ENCODE measurements around the gene SEPHS2. TPM values are rescaled to one million over a fixed set of nuclear protein-coding genes. Genes with fewer than 3 reads are reported as not detected.

The SEPHS2 gene
- total RNA-seq, 1 donor from 2014 or later, result 58.6 TPM

DNA sequence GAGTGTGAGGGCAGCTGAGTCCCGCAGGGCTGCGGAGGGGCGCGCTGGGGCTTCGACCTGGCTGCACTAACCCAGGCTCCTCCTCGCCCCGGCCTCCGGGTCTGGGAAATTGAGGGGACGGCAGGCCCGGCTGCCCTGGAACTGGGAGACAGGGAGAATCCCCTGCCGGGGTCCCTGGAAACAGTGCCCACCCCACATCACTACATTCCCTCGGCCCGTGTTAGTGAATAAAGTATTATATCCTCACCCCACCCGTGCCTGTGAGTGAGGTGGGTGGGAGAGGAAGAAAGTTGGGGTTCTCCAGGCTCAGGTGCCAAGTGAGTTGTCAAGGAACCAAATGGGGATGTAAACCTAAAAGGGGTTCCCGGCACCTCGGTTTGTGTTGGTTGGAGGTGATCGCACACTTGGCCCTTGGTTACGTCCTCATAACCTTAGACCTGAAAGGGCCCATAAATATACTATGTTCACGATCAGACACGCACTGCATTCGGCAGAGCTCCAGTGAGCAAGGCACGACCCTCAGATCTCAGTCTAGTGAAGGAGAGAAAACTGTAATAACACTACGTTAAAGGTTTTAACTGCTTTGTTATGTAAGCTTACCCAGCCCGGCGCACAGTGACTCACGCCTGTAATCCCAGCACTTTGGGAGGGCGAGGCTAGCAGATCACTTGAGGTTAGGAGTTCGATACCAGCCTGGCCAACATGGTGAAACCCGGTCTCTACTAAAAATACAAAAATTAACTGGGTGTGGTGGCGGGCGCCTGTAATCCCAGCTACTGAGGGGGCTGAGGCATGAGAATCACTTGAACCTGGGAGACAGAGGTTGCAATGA lies 27.1 kb downstream of the SEPHS2 start:
- Mint-ChIP-seq H3K27me3 (no peaks in the 10 kb centered on the region), H3K4me3 (peak overlapping the region; percentile 79), H3K4me1 (ENCODE audit: unreplicated experiment) (peaks cover 9% of the 10 kb centered on the region), H3K36me3 (peaks cover 28% of the 10 kb centered on the region), H3K9me3 (no peaks in the 10 kb centered on the region), H3K27ac (peak overlapping the region; percentile 56)
- TF ChIP-seq, protein P1, sequence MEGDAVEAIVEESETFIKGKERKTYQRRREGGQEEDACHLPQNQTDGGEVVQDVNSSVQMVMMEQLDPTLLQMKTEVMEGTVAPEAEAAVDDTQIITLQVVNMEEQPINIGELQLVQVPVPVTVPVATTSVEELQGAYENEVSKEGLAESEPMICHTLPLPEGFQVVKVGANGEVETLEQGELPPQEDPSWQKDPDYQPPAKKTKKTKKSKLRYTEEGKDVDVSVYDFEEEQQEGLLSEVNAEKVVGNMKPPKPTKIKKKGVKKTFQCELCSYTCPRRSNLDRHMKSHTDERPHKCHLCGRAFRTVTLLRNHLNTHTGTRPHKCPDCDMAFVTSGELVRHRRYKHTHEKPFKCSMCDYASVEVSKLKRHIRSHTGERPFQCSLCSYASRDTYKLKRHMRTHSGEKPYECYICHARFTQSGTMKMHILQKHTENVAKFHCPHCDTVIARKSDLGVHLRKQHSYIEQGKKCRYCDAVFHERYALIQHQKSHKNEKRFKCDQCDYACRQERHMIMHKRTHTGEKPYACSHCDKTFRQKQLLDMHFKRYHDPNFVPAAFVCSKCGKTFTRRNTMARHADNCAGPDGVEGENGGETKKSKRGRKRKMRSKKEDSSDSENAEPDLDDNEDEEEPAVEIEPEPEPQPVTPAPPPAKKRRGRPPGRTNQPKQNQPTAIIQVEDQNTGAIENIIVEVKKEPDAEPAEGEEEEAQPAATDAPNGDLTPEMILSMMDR (conservative IDR thresholded peaks at IDR 0.05), result no peak
- no peak for DNase-seq (ENCODE audit: extremely low spot score, unreplicated experiment)

DNA sequence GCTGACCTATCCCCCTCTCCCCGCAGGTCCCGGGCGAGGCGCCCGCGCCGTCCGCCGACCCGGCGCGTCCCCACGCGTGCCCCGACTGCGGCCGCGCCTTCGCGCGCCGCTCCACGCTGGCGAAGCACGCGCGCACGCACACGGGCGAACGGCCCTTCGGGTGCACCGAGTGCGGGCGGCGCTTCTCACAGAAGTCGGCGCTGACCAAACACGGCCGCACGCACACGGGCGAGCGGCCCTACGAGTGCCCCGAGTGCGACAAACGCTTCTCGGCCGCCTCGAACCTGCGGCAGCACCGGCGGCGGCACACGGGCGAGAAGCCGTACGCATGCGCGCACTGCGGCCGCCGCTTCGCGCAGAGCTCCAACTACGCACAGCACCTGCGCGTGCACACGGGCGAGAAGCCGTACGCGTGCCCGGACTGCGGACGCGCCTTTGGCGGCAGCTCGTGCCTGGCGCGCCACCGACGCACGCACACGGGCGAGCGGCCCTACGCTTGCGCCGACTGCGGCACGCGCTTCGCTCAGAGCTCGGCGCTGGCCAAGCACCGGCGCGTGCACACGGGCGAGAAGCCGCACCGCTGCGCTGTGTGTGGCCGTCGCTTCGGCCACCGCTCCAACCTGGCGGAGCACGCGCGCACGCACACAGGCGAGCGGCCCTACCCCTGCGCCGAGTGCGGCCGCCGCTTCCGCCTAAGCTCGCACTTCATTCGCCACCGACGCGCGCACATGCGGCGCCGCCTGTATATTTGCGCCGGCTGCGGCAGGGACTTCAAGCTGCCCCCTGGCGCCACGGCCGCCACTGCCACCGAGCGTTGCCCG lies 27.9 kb downstream of the SEPHS2 start:
- Mint-ChIP-seq H3K36me3 (peaks cover 25% of the 10 kb centered on the region), H3K27me3 (no peaks in the 10 kb centered on the region), H3K4me3 (peak overlapping the region; percentile 54), H3K27ac (no peak overlapping the region), H3K4me1 (ENCODE audit: unreplicated experiment) (peaks cover 9% of the 10 kb centered on the region), H3K9me3 (no peaks in the 10 kb centered on the region)
- TF ChIP-seq, protein P1 (conservative IDR thresholded peaks at IDR 0.05), result peak; percentile 44
- DNase-seq (ENCODE audit: extremely low spot score, unreplicated experiment), result peak; percentile 90

DNA sequence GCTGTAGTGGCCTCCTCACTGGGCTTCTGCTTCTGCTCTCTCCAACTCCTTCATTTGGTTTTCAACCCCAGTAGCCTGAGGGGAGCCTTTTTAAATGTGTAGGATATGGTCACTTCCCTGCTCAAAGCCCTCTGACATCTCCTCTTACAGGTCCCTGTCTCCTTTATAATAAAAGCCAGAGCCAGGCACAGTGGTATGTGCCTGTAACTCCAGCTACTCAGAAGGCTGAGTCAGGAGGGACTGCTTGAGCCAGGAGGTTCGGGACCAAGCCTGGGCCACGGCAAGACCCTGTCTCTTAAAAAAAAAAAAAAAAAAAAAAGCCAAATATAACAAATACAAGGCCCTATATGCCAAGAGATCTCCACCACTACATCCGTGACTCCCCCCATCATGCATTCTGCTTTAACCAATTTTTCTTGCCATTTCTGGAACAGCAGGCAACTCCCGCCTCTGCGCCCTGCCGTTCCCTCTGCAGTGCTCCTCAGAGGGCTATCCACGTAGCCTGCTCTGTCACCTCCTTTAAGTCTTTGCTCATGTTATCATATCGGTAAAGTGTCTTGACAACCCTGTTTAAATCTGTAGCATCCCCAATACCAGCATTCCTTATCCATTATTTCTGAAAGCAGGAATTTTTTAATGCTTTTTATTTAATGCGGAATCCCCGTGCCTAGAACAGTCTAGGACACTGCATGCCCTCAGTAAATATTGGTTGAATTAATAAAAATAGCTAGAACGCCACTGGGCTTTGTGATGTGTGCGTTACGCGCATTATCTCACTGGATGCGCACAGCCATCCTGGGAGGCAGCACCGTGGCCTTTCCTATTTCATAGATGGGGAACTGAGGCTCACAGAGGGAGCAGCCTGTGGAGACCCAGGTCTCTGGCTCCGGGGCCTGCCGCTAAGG lies 28.8 kb downstream of the SEPHS2 start:
- peaks cover 28% of the 10 kb centered on the region for H3K36me3 Mint-ChIP-seq
- peak overlapping the region; percentile 18 for H3K4me3 Mint-ChIP-seq
- TF ChIP-seq, protein P1 (conservative IDR thresholded peaks at IDR 0.05), result no peak
- no peaks in the 10 kb centered on the region for H3K9me3 Mint-ChIP-seq
- no peak for DNase-seq (ENCODE audit: extremely low spot score, unreplicated experiment)
- H3K27me3 Mint-ChIP-seq, result no peaks in the 10 kb centered on the region
- peaks cover 13% of the 10 kb centered on the region for H3K4me1 Mint-ChIP-seq (ENCODE audit: unreplicated experiment)
- no peak overlapping the region for H3K27ac Mint-ChIP-seq

DNA sequence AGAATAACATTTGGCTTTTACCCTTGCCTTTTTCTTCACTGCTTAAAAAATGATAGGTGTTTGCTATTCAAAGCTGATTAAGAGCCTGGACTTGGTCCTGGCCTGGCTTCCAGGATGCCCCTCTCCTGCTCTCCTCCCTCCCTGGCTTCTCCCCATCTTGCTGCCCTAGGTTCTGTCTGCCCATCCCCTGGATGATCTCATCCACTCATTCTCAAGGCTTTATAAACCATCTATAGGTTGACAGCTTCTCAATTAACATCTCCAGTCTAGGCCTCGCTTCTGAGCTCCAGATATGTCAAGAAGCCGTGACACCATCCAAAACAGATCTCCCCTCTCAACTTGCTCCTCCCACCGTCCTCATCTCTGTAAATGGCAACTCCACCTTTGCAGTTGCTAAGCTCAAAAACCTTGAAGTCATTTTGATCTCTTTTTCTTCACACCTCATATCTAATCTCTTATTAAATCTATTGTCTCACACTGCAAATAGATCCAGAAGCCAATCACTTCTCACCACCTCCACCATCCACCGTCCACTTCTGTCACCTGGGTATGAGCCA lies 29.5 kb downstream of the SEPHS2 start:
- no peaks in the 10 kb centered on the region for H3K9me3 Mint-ChIP-seq
- peaks cover 13% of the 10 kb centered on the region for H3K4me1 Mint-ChIP-seq (ENCODE audit: unreplicated experiment)
- no peak overlapping the region for H3K27ac Mint-ChIP-seq
- peak overlapping the region; percentile 1 for H3K4me3 Mint-ChIP-seq
- no peaks in the 10 kb centered on the region for H3K27me3 Mint-ChIP-seq
- H3K36me3 Mint-ChIP-seq, result peaks cover 22% of the 10 kb centered on the region
- TF ChIP-seq, protein P1 (conservative IDR thresholded peaks at IDR 0.05), result no peak
- DNase-seq (ENCODE audit: extremely low spot score, unreplicated experiment), result no peak

DNA sequence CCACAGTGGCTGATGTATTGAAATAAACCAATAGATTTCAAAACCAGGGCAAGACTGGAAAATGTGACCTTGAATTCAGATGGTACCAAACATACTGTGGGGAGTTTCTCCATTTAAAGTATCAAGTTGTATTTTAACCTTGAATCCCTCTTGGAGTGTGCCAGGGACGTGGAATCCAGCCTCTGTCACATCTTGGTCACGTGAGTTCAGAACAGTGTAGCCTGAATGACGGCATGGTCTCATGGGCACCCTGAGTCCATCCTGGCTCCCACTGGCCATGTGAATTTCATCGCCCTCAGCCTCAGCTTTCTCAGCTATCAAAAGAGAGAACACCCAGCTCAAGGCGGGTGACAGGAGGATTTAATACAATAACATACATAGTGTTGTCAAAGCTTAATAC lies 31.5 kb downstream of the SEPHS2 start:
- no peaks in the 10 kb centered on the region for H3K27me3 Mint-ChIP-seq
- no peak overlapping the region for H3K27ac Mint-ChIP-seq
- no peak overlapping the region for H3K4me3 Mint-ChIP-seq
- peaks cover 23% of the 10 kb centered on the region for H3K4me1 Mint-ChIP-seq (ENCODE audit: unreplicated experiment)
- TF ChIP-seq, protein P1 (conservative IDR thresholded peaks at IDR 0.05), result no peak
- no peak for DNase-seq (ENCODE audit: extremely low spot score, unreplicated experiment)
- peaks cover 11% of the 10 kb centered on the region for H3K36me3 Mint-ChIP-seq
- no peaks in the 10 kb centered on the region for H3K9me3 Mint-ChIP-seq
